IMR-90 (cell line): ENCODE measurements around the gene ZCCHC7. TPM values are rescaled to one million over a fixed set of nuclear protein-coding genes. Genes with fewer than 3 reads are reported as not detected.
"Not testable (repeated sequence)": the region's sequence is repeated elsewhere in the genome, so short reads cannot be mapped to it uniquely, and the experiment has no call there.

Source experiments
- ATAC-seq: fragments of 200-7000 bp; cut with Tn5 transposase; 2 replicates; pipeline ENCODE4 v1.9.1; 2020; ENCODE audit warnings: low read depth, mild to moderate bottlenecking, moderate library complexity
- BruUV-seq: library from RNA; stranded (reverse); fragments of 400-500 nt; replicated peaks from 2 replicates; lab custom pipeline; 2021; lab: Mats Ljungman, UMichigan
- CTCF ChIA-PET: fragments of 300-600 bp; formaldehyde crosslinking; extraction: SDS; loops from one replicate; lab custom pipeline; 2021; ENCODE audit warnings: antibody characterized with exemption; lab: Yijun Ruan, JAX
- POLR2A ChIA-PET: fragments of 300-600 bp; sonication (Branson Sonifier 250); formaldehyde crosslinking; loops from one replicate; lab custom pipeline; 2022; ENCODE audit warnings: antibody characterized with exemption; ENCODE audit not compliant: unreplicated experiment; lab: Charles Lee
- DNase-seq: peaks from one replicate; pipeline ENCODE4 v3.0.0; 2013
- H2AFZ ChIP-seq: replicated peaks from 2 replicates; pipeline ENCODE3; 2013; ENCODE audit warnings: low read length, mild to moderate bottlenecking; ENCODE audit not compliant: poor library complexity
- H2AK5ac ChIP-seq: 2 replicates; pipeline ENCODE4 v1.6.1; 2013; ENCODE audit warnings: low read depth, low read length, inconsistent platforms
- H2AK9ac ChIP-seq: replicated peaks from 2 replicates; pipeline ENCODE3; 2013; ENCODE audit warnings: mild to moderate bottlenecking, low read depth, low read length, moderate library complexity; ENCODE audit not compliant: poor library complexity
- H2BK120ac ChIP-seq: 2 replicates; pipeline ENCODE4 v1.6.1; 2013; ENCODE audit warnings: low read depth, low read length, inconsistent platforms
- H2BK15ac ChIP-seq: 3 replicates; pipeline ENCODE4 v1.6.1; 2013; ENCODE audit warnings: low read depth, low read length, inconsistent platforms
- H2BK20ac ChIP-seq: 2 replicates; pipeline ENCODE4 v1.6.1; 2013; ENCODE audit warnings: low read depth, mild to moderate bottlenecking, inconsistent platforms, low read length, moderate library complexity
- H2BK5ac ChIP-seq: 2 replicates; pipeline ENCODE4 v1.6.1; 2013; ENCODE audit warnings: mild to moderate bottlenecking, low read depth, low read length, inconsistent platforms; ENCODE audit not compliant: poor library complexity, severe bottlenecking
- H3K14ac ChIP-seq: replicated peaks from 2 replicates; pipeline ENCODE4 v1.6.1; 2013; ENCODE audit warnings: low read depth, low read length, inconsistent platforms
- H3K18ac ChIP-seq: 2 replicates; pipeline ENCODE4 v1.6.1; 2013; ENCODE audit warnings: low read depth, low read length, control low read depth
- H3K23ac ChIP-seq: 2 replicates; pipeline ENCODE4 v1.6.1; 2013; ENCODE audit warnings: low read depth, low read length, inconsistent platforms
- H3K27ac ChIP-seq: 2 replicates; pipeline ENCODE4 v1.5.1; 2013; ENCODE audit warnings: mild to moderate bottlenecking, control low read depth, low read length; ENCODE audit not compliant: insufficient read depth
- H3K27me3 ChIP-seq: 2 replicates; pipeline ENCODE4 v1.6.1; 2013; ENCODE audit warnings: low read length; ENCODE audit not compliant: control insufficient read depth, insufficient read depth
- H3K36me3 ChIP-seq: 2 replicates; pipeline ENCODE4 v1.6.1; 2013; ENCODE audit warnings: low read length, mixed read lengths; ENCODE audit not compliant: control insufficient read depth, insufficient read depth
- H3K4ac ChIP-seq: 2 replicates; pipeline ENCODE4 v1.6.1; 2013; ENCODE audit warnings: low read depth, low read length, inconsistent platforms
- H3K4me1 ChIP-seq: 2 replicates; pipeline ENCODE4 v1.6.1; 2013; ENCODE audit warnings: low read length, mixed read lengths; ENCODE audit not compliant: control insufficient read depth, insufficient read depth
- H3K4me2 ChIP-seq: 2 replicates; pipeline ENCODE4 v1.6.1; 2013; ENCODE audit warnings: low read depth, mild to moderate bottlenecking, control low read depth, low read length, moderate library complexity
- H3K4me3 ChIP-seq: 2 replicates; pipeline ENCODE4 v1.5.1; 2013; ENCODE audit warnings: low read depth, mild to moderate bottlenecking, control low read depth, low read length, moderate library complexity; ENCODE audit not compliant: insufficient read depth
- H3K56ac ChIP-seq: 2 replicates; pipeline ENCODE4 v1.6.1; 2013; ENCODE audit warnings: low read length, inconsistent platforms; ENCODE audit not compliant: insufficient read depth; ENCODE audit errors: extremely low read depth
- H3K79me1 ChIP-seq, 2 experiments: 2 replicates each; pipeline ENCODE4 v1.6.1; 2013; ENCODE audit warnings: low read length in 2 of 2, inconsistent platforms in 1 of 2, low read depth in 1 of 2
- H3K9ac ChIP-seq: 2 replicates; pipeline ENCODE4 v1.6.1; 2013; ENCODE audit warnings: low read depth, low read length, control low read depth
- H3K9me1 ChIP-seq: 2 replicates; pipeline ENCODE4 v1.6.1; 2013; ENCODE audit warnings: low read length, inconsistent platforms; ENCODE audit not compliant: insufficient read depth
- H3K9me3 ChIP-seq: 2 replicates; pipeline ENCODE4 v1.6.1; 2013; ENCODE audit warnings: low read length; ENCODE audit not compliant: control insufficient read depth, insufficient read depth
- H4K20me1 ChIP-seq: 2 replicates; pipeline ENCODE4 v1.6.1; 2013; ENCODE audit warnings: low read length, inconsistent platforms; ENCODE audit not compliant: insufficient read depth
- H4K5ac ChIP-seq: 2 replicates; pipeline ENCODE4 v1.6.1; 2013; ENCODE audit warnings: mild to moderate bottlenecking, low read depth, low read length, control low read depth
- H4K8ac ChIP-seq, 2 experiments: 2 replicates each; pipeline ENCODE4 v1.6.1; 2013; ENCODE audit warnings: low read depth in 2 of 2, low read length in 2 of 2, control low read depth in 1 of 2, inconsistent platforms in 1 of 2
- H4K91ac ChIP-seq: 2 replicates; pipeline ENCODE4 v1.6.1; 2013; ENCODE audit warnings: low read depth, low read length, inconsistent platforms; ENCODE audit not compliant: insufficient read depth
- CEBPB ChIP-seq: IDR thresholded peaks from 2 replicates; pipeline ENCODE4 v1.6.1; 2012; ENCODE audit warnings: low read depth, low read length, improper control_type of control experiment
- ELK1 ChIP-seq: fragments of 150-350 bp; IDR thresholded peaks from 2 replicates; pipeline ENCODE4 v1.6.1; 2016; ENCODE audit warnings: low read depth, mild to moderate bottlenecking, low read length, moderate library complexity, borderline replicate concordance
- FOS ChIP-seq: fragments of 150-350 bp; IDR thresholded peaks from 2 replicates; pipeline ENCODE4 v1.6.1; 2016; ENCODE audit warnings: low read depth, low read length
- WGBS, 2 experiments: methylation state at CpG; one replicate each; pipeline versions ENCODE4 v1.1.5 to v1.1.7; 2013; ENCODE audit warnings: missing lambda C conversion rate in 2 of 2; ENCODE audit not compliant: insufficient read length in 1 of 2; ENCODE audit errors: extremely low coverage in 2 of 2; 5-methylcytosine and 5-hydroxymethylcytosine counted together
- dilution Hi-C: fragments of 300-500 bp; cut with HindIII; formaldehyde crosslinking; loops from one replicate; pipeline ENCODE4 v1.14.3; 2018; ENCODE audit warnings: low sequenced_read_pairs; ENCODE audit not compliant: unreplicated experiment
- in situ Hi-C: fragments of 300-500 bp; cut with MboI; formaldehyde crosslinking; loops from 3 replicates; pipeline ENCODE4 v1.14.3; 2019; ENCODE audit warnings: low sequenced_read_pairs, inconsistent platforms, mixed read lengths
- intact Hi-C: fragments of 100-400 bp; cut with micrococcal nuclease; formaldehyde crosslinking; loops from 2 replicates; pipeline ENCODE4 v1.10.0; 2022
- polyA plus RNA-seq, 3 experiments: library from polyadenylated mRNA; depleted of rRNA; stranded (reverse); fragments of >200 nt; gene quantifications; 2 replicates each; pipeline ENCODE4 v1.2.3, GENCODE V29; 2012; ENCODE audit warnings: low replicate concordance in 1 of 3
- total RNA-seq: library from RNA; depleted of rRNA; stranded (reverse); fragments of >200 nt; gene quantifications from 2 replicates; pipeline ENCODE4 v1.2.3, GENCODE V29; 2012
- TF ChIP-seq, protein P1 (sequence below): fragments of 150-350 bp; IDR thresholded peaks from 2 replicates; pipeline ENCODE4 v1.6.1; 2017; ENCODE audit warnings: mild to moderate bottlenecking, antibody characterized with exemption, low read length, low read depth

The ZCCHC7 gene
- total and polyA plus RNA-seq, 2 of the 4 experiments (the other 2 are of a cell fraction): 13.6 to 28.7 TPM

DNA sequence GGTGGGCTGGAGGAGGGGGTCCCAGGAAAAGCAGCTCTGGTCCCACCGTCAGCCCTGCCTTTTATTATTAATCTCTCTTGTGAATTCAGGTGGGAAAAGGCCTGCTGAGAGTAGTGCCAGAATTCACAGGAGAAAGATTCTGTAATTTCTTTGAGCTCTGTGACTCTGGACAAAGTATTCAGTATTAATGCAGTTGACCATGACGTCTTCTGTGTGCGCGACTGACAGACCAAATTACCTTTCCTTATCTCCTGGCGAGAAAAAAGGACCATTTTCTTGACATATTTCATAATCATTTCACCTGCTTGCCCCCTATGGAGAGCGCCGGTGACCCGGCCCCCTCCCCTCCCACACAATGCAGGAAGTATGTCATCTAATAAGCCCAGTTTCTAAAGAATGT lies 275.3 kb downstream of the ZCCHC7 start:
- Histone ChIP-seq H3K4ac (no peak overlapping the region), H3K9ac (no peak overlapping the region), H3K9me1 (no peaks in the 10 kb centered on the region), H3K18ac (no peak overlapping the region), H2BK120ac (no peak overlapping the region), H4K8ac (no peak overlapping the region), H2BK5ac (no peak overlapping the region), H2AK5ac (no peak overlapping the region), H4K5ac (no peak overlapping the region), H3K56ac (no peak overlapping the region), H3K4me1 (no peaks in the 10 kb centered on the region), H3K79me1 (no peaks in the 10 kb centered on the region), H3K23ac (no peak overlapping the region), H3K36me3 (no peaks in the 10 kb centered on the region), H2BK15ac (no peak overlapping the region), H3K4me3 (no peak overlapping the region), H3K9me3 (no peaks in the 10 kb centered on the region), H3K4me2 (no peak overlapping the region), H2BK20ac (no peak overlapping the region), H4K91ac (no peak overlapping the region), H2AFZ (no peak overlapping the region), H3K27me3 (peaks cover 15% of the 10 kb centered on the region; the same call in 1 of the 2 replicates), H4K20me1 (no peaks in the 10 kb centered on the region), H2AK9ac (no peak overlapping the region), H3K27ac (no peak overlapping the region), H3K14ac (no peak overlapping the region)
- DNase-seq (no peak), ATAC-seq (no peak)
- WGBS, 2 experiments: 67% methylated on average over 4 of the region's 8 CpGs; no CpG with 5 or more reads in 1 of the 2 experiments
- TF ChIP-seq FOS: no peak
- no peak for TF ChIP-seq CEBPB
- TF ChIP-seq, protein P1, sequence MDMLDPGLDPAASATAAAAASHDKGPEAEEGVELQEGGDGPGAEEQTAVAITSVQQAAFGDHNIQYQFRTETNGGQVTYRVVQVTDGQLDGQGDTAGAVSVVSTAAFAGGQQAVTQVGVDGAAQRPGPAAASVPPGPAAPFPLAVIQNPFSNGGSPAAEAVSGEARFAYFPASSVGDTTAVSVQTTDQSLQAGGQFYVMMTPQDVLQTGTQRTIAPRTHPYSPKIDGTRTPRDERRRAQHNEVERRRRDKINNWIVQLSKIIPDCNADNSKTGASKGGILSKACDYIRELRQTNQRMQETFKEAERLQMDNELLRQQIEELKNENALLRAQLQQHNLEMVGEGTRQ: no peak
- no peak for TF ChIP-seq ELK1
- intact Hi-C loops (no loop called here), dilution Hi-C loops (no loop called here), in situ Hi-C loops (no loop called here)
- POLR2A ChIA-PET: no interaction called here
- no TSS peak for BruUV-seq
- CTCF ChIA-PET: no interaction called here

DNA sequence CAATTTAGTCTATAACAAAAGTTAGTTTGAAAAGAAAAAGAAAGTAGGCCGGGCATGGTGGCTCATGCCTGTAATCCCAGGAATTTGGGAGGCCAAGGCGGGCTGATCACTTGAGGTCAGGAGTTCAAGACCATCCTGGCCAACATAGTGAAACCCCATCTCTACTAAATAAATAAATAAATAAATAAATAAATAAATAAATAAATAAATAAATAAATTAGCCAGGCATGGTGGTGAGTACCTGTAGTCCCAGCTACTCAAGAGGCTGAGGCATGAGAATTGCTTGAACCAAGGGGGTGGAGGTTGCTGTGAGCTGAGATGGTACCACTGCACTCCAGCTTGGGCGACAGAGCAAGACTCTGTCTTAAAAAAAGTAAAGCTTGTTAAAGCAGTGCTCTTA lies 277.6 kb downstream of the ZCCHC7 start:
- POLR2A ChIA-PET, BruUV-seq: not testable (repeated sequence)

More for the DNA sequence above, 277.6 kb downstream of the ZCCHC7 start:
- H3K36me3 ChIP-seq, in situ Hi-C loops, H3K9ac ChIP-seq, H3K4me2 ChIP-seq, H3K27ac ChIP-seq, H2AK9ac ChIP-seq, H4K8ac ChIP-seq, ATAC-seq, H3K4me1 ChIP-seq, H2BK120ac ChIP-seq, H2BK15ac ChIP-seq, intact Hi-C loops, H3K18ac ChIP-seq, H3K9me3 ChIP-seq, dilution Hi-C loops, H3K14ac ChIP-seq, H3K4ac ChIP-seq, H2AK5ac ChIP-seq, H4K5ac ChIP-seq, H2BK20ac ChIP-seq, H3K4me3 ChIP-seq, H3K23ac ChIP-seq, H4K20me1 ChIP-seq, H3K79me1 ChIP-seq, DNase-seq, CTCF ChIA-PET, H4K91ac ChIP-seq, H3K9me1 ChIP-seq, H2AFZ ChIP-seq, H2BK5ac ChIP-seq, H3K56ac ChIP-seq: not testable (repeated sequence)
- no CpG with 5 or more reads among the region's 3 CpGs for WGBS, 2 experiments
- H3K27me3 ChIP-seq: peaks cover 14% of the 10 kb centered on the region; the same call in 1 of the 2 replicates
